Retinal pigment epithelial cell (primary cell): ENCODE data around the gene CYTH1.
"Not testable (repeated sequence)": the region's sequence is repeated elsewhere in the genome, so short reads cannot be mapped to it uniquely, and the experiment has no call there.

Source experiments
- DNase-seq: peaks from one replicate; pipeline ENCODE4 v3.0.0-alpha.2; 2010; ENCODE audit warnings: low read depth
- H3K4me3 ChIP-seq: 2 replicates; pipeline ENCODE4 v1.5.1; 2011; ENCODE audit warnings: mild to moderate bottlenecking, low read length, control low read depth, moderate library complexity
- CTCF ChIP-seq: conservative IDR thresholded peaks from 2 replicates; pipeline ENCODE4 v1.5.1; 2011; ENCODE audit warnings: low read depth, low read length, control low read depth, inconsistent platforms

The CYTH1 gene

GRCh38 chr17:78675316-78675616, 106.8 kb downstream of the CYTH1 start:
- no peak for DNase-seq
- no peak overlapping the region for H3K4me3 ChIP-seq
- no peak for TF ChIP-seq CTCF

GRCh38 chr17:78674595-78675315, 107.3 kb downstream of the CYTH1 start:
- TF ChIP-seq CTCF: no peak
- no peak for DNase-seq
- no peak overlapping the region for H3K4me3 ChIP-seq

GRCh38 chr17:78674156-78674555, 107.9 kb downstream of the CYTH1 start:
- no peak for DNase-seq
- TF ChIP-seq CTCF: no peak

GRCh38 chr17:78673395-78673794, 108.7 kb downstream of the CYTH1 start:
- no peak for DNase-seq
- no peak overlapping the region for H3K4me3 ChIP-seq
- TF ChIP-seq CTCF: no peak

More at GRCh38 chr17:78674156-78674555, 107.9 kb downstream of the CYTH1 start:
- H3K4me3 ChIP-seq: no peak overlapping the region

DNA sequence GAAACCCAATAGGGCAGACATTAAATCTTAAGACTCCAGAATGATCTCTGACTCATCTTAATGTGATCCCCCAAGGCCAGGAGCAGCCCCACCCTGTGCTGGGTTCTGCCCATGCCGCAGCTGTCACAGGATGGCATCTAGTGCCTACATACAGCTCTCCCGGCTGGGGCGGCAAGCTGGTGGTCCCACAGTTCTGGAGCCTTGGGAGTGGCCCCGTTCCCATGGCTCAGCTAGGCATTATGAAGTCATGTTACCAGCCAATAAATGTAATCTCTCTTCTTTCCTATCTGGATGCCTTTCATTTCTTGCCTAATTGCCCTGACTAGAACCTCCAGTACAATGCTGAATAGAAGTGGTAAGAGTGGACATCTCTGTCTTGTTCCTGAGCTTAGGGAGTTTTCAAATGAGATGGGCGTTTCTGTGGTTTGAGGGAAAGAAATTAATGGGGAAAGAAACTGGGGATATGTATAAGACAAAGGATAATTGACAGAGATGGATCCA, 109.2 kb downstream of the CYTH1 start:
- TF ChIP-seq CTCF: no peak
- H3K4me3 ChIP-seq: no peak overlapping the region
- DNase-seq: peak; percentile 34

DNA sequence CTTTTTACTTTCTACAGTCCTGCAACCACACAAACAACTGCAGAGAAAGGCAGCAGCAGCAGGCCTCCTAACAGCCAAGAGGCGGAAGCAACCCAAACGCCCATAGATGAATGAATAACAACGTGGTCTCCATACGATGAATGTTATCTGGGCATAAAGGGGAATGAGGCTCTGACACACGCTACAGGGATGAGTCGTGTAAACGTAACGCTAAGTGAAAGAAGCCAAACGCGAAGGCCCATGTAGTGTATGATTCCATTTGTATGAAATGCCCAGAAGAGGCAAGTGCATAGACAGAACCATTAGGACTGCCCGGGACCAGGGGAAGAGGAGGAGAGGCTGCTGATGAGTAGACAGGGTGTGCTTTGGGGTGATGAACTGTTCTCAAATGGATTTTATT, 110.1 kb downstream of the CYTH1 start:
- H3K4me3 ChIP-seq: no peak overlapping the region
- no peak for DNase-seq
- TF ChIP-seq CTCF: no peak

- not testable (repeated sequence) for H3K4me3 ChIP-seq, DNase-seq
Observed at GRCh38 chr17:78671726-78672001, 110.4 kb downstream of the CYTH1 start.
